ENCODE measurements around the gene PICALM. TPM values are rescaled to one million over a fixed set of nuclear protein-coding genes. Genes with fewer than 3 reads are reported as not detected.

The PICALM gene
- total and polyA plus RNA-seq, 8 donors = 35.1 to 687 (median 150) TPM

DNA sequence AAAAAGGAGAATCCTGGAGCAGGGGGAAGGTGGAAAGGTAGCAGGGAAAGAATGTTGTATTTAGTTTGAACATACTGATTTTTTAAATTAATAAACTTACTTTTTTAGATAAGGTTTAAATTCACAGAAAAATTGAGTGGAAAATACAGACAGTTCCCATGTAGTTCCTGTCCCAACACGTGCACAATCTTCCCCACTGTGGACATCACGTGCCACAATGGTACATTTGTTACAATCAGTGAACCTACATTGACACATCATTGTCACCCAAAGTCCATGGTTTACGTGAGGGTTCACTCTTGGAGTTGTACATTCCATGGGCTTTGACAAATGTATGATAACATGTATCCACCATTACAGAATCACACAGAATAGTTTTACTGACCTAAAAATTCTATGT is 10.5 kb upstream of the PICALM start:
- no peaks in the 10 kb centered on the region for H3K9me3 ChIP-seq
- no peak overlapping the region for H3K27ac ChIP-seq
- H3K27me3 ChIP-seq = no peaks in the 10 kb centered on the region
- no peaks in the 10 kb centered on the region for H3K4me1 ChIP-seq
- no peaks in the 10 kb centered on the region for H3K36me3 ChIP-seq
- no peak overlapping the region for H3K4me3 ChIP-seq
- intact Hi-C loops (cut with DNase I; ENCODE audit: low total_unique reads) = no loop called here
- WGBS, 5 donors = 85 to 91% (median 89%) methylated on average over 3 of the region's 3 CpGs
- DNase-seq = no peak
- TF ChIP-seq POLR2A (IDR thresholded peaks at IDR 0.05) = no peak
- TF ChIP-seq, protein P1, sequence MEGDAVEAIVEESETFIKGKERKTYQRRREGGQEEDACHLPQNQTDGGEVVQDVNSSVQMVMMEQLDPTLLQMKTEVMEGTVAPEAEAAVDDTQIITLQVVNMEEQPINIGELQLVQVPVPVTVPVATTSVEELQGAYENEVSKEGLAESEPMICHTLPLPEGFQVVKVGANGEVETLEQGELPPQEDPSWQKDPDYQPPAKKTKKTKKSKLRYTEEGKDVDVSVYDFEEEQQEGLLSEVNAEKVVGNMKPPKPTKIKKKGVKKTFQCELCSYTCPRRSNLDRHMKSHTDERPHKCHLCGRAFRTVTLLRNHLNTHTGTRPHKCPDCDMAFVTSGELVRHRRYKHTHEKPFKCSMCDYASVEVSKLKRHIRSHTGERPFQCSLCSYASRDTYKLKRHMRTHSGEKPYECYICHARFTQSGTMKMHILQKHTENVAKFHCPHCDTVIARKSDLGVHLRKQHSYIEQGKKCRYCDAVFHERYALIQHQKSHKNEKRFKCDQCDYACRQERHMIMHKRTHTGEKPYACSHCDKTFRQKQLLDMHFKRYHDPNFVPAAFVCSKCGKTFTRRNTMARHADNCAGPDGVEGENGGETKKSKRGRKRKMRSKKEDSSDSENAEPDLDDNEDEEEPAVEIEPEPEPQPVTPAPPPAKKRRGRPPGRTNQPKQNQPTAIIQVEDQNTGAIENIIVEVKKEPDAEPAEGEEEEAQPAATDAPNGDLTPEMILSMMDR (IDR thresholded peaks at IDR 0.05) = no peak
- TF ChIP-seq POLR2AphosphoS5 (IDR thresholded peaks at IDR 0.05) = no peak
- no peak for TF ChIP-seq EP300 (IDR thresholded peaks at IDR 0.05)

DNA sequence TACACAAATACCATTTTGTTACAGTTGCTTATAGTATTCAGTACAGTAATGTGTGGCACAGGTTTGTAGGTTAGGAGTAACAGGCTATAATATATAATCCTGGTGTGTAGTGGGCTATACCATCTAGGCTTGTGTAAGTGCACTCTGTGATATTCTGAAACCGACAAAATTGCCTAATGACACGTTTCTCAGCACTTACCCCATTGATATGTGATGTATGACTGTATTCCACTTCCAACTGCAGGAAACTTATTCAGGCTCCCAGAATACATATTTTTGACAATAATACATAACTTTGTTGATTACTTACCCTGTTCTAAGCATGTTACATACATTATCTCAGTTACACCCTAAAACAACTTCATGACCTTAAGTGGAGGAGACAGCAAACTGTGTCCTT is 5.1 kb upstream of the PICALM start:
- intact Hi-C loops (cut with DNase I; ENCODE audit: low total_unique reads) = no loop called here
- Histone ChIP-seq H3K27me3 (no peaks in the 10 kb centered on the region), H3K4me3 (no peak overlapping the region), H3K36me3 (no peaks in the 10 kb centered on the region), H3K27ac (no peak overlapping the region), H3K4me1 (peaks cover 6 to 15% (median 14%) of the 10 kb centered on the region in 4 donors), H3K9me3 (no peaks in the 10 kb centered on the region)
- DNase-seq = no peak
- 76 to 93% (median 89%) methylated on average over 2 of the region's 2 CpGs for WGBS, 5 donors
- TF ChIP-seq, protein P1 (IDR thresholded peaks at IDR 0.05) = no peak
- TF ChIP-seq POLR2A (IDR thresholded peaks at IDR 0.05) (no peak), POLR2AphosphoS5 (IDR thresholded peaks at IDR 0.05) (no peak), EP300 (IDR thresholded peaks at IDR 0.05) (no peak)

DNA sequence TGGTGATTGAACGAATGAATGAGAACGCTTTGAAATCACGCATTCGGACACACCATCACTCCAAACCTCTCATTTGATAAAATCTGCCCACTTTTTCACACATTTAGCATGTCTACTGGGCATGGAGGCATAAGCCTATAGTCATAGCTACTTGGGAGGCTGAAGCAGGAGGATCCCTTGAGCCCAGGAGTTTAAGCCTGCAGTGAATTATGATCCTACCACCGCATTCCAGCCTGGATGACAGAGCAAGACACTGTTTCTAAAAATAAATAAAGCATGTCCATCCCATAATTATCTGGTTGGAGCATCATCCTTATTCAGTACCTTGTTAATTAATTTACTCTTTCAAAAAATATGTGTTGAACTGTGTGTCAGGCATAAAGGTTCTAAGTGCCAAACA is 3.3 kb upstream of the PICALM start:
- H3K4me3 ChIP-seq = no peak overlapping the region
- no peaks in the 10 kb centered on the region for H3K27me3 ChIP-seq
- 95 to 98% (median 97%) methylated on average over 5 of the region's 5 CpGs for WGBS, 5 donors
- no peak for TF ChIP-seq POLR2A (IDR thresholded peaks at IDR 0.05)
- TF ChIP-seq, protein P1 (IDR thresholded peaks at IDR 0.05) = no peak
- TF ChIP-seq EP300 (IDR thresholded peaks at IDR 0.05) = no peak
- TF ChIP-seq POLR2AphosphoS5 (IDR thresholded peaks at IDR 0.05) = no peak
- peaks cover 6 to 15% (median 14%) of the 10 kb centered on the region in 4 donors for H3K4me1 ChIP-seq
- H3K36me3 ChIP-seq = no peaks in the 10 kb centered on the region
- intact Hi-C loops (cut with DNase I; ENCODE audit: low total_unique reads) = no loop called here
- DNase-seq = no peak
- no peak overlapping the region for H3K27ac ChIP-seq
- H3K9me3 ChIP-seq = no peaks in the 10 kb centered on the region

DNA sequence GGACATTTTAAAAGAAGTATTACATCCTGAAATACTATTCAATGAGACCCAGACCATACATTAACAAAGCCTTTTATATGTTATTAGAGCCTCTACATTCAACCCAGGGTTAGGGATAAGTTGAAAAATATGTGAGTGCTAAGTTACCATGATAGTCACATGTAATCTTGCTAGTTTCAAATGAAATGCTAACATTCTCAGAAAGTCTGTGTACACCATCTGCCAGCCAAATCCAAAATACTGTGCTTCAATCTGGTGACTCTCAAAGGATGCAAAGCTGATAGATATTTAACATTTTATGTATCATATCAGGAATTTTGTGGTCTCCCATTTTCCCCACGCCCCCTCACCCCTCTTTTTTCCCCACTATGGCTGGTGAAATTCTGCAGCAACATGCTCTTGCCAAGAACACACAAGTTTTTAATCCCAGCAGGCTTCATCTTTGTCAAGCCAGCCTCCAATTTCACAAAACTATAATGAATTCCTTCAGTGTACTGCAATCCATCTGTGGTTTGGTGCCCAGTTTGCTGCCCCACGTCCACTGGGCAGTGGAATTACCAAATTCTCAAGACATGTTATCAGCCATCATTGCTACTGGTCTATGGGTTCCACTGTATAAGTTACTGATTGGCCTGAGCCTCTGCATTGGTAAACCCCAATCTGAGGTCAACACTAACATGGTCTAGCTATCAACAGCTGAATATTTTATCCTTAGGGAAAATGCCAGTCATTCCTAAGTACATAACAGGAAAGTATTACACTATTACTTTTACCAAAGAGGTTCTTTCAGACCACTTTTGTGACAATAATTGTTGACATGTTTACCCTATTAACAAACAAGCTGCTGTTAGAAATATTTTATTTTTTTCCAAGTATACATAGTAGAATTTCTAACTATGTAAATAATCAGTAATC is 1.5 kb upstream of the PICALM start:
- H3K36me3 ChIP-seq = no peaks in the 10 kb centered on the region
- no peak overlapping the region for H3K4me3 ChIP-seq
- intact Hi-C loops (cut with DNase I; ENCODE audit: low total_unique reads) = no loop called here
- 68 to 90% (median 84%) methylated on average over 2 of the region's 2 CpGs for WGBS, 5 donors
- H3K27me3 ChIP-seq = no peaks in the 10 kb centered on the region
- peak overlapping the region; percentile 90 to 99 (median 98) for H3K27ac ChIP-seq
- H3K9me3 ChIP-seq = no peaks in the 10 kb centered on the region
- H3K4me1 ChIP-seq = peaks cover 8 to 23% (median 22%) of the 10 kb centered on the region in 4 donors
- DNase-seq = no peak
- TF ChIP-seq, protein P1 (IDR thresholded peaks at IDR 0.05) = no peak
- TF ChIP-seq POLR2AphosphoS5 (IDR thresholded peaks at IDR 0.05) (no peak), EP300 (IDR thresholded peaks at IDR 0.05) (no peak), POLR2A (IDR thresholded peaks at IDR 0.05) (no peak)
